Esophagus squamous epithelium (tissue), 5 donors: ENCODE measurements around the gene SBF1. TPM values are rescaled to one million over a fixed set of nuclear protein-coding genes. Genes with fewer than 3 reads are reported as not detected.

Experiments
- DNase-seq: peaks from one replicate; lab custom pipeline; 2025; lab: John Stamatoyannopoulos, UW
- H3K27ac ChIP-seq, 4 donors: fragments of 200-600 bp; sonication (generic); one replicate each; pipeline ENCODE4 v1.5.1; 2016 to 2019; ENCODE audit warnings: mild to moderate bottlenecking in 1 of 4
- H3K27me3 ChIP-seq, 4 donors: fragments of 200-600 bp; sonication (generic); 1 replicate in 3 of 4; 2 replicates in 1 of 4; pipeline versions ENCODE4 v1.5.1 to v1.6.0; 2017 to 2021; ENCODE audit warnings: antibody characterized with exemption in 1 of 4
- H3K36me3 ChIP-seq, 3 donors: fragments of 200-600 bp; sonication (generic); one replicate each; pipeline ENCODE4 v1.5.1; 2016 to 2019
- H3K4me1 ChIP-seq, 3 donors: fragments of 200-600 bp; sonication (generic); one replicate each; pipeline ENCODE4 v1.5.1; 2017 to 2019
- H3K4me3 ChIP-seq, 4 donors: fragments of 200-600 bp; sonication (generic); 1 replicate in 3 of 4; 2 replicates in 1 of 4; pipeline ENCODE4 v1.5.1; 2016 to 2019; ENCODE audit warnings: mild to moderate bottlenecking in 2 of 4, moderate library complexity in 1 of 4
- H3K9me3 ChIP-seq, 3 donors: fragments of 200-600 bp; sonication (generic); one replicate each; pipeline ENCODE4 v1.5.1; 2016 to 2019
- CTCF ChIP-seq, 6 experiments: fragments of 450-650 bp in 4 of 6; fragments of 200-600 bp in 2 of 6; sonication (generic) in 2 of 6; IDR thresholded peaks; one replicate each; pipeline ENCODE4 v1.5.1; 2016 to 2019; ENCODE audit warnings: antibody characterized with exemption in 6 of 6, mild to moderate bottlenecking in 4 of 6, moderate library complexity in 4 of 6
- POLR2A ChIP-seq, 4 donors: fragments of 450-650 bp; IDR thresholded peaks; one replicate each; pipeline ENCODE4 v1.6.1; 2017; ENCODE audit warnings: antibody characterized with exemption in 4 of 4, mild to moderate bottlenecking in 4 of 4, moderate library complexity in 3 of 4
- WGBS, 2 donors: methylation state at CpG; one replicate each; pipeline ENCODE4 v1.1.5; 2018; 5-methylcytosine and 5-hydroxymethylcytosine counted together
- intact Hi-C: fragments of 100-400 bp; cut with DNase I; formaldehyde crosslinking; loops from one replicate; pipeline ENCODE4 v1.15.0; 2022
- total RNA-seq, 4 donors: library from RNA; depleted of rRNA; stranded (reverse); fragments of >200 nt; gene quantifications; one replicate each; pipeline ENCODE4 v1.1.0, GENCODE V29; 2016
- donor health status: DM: yes; HTN: yes; CAD: no.

SBF1 gene
- total RNA-seq, 4 donors from 2014 or later = 38.3 to 92.0 (median 63.4) TPM

GRCh38 chr22:50470491-50470890 is 4.3 kb downstream of the SBF1 start:
- Histone ChIP-seq H3K27me3 (no peaks in the 10 kb centered on the region), H3K4me3 (peak overlapping the region in 3 of 4 donors; percentile 6 to 31 (median 21)), H3K9me3 (no peaks in the 10 kb centered on the region), H3K4me1 (peaks cover 53 to 67% (median 56%) of the 10 kb centered on the region in 3 donors), H3K27ac (peak overlapping the region; percentile 72 to 91 (median 80)), H3K36me3 (peaks cover 24 to 32% (median 28%) of the 10 kb centered on the region in 3 donors)
- intact Hi-C loops = no loop called here
- DNase-seq = no peak
- TF ChIP-seq CTCF (IDR thresholded peaks at IDR 0.05) (no peak), POLR2A (IDR thresholded peaks at IDR 0.05) (no peak)
- 0% methylated on average over 2 of the region's 6 CpGs; no CpG with 5 or more reads in 1 of the 2 donors for WGBS, 2 donors

GRCh38 chr22:50469377-50470305 is 5.2 kb downstream of the SBF1 start:
- Histone ChIP-seq H3K9me3 (no peaks in the 10 kb centered on the region), H3K4me3 (peak overlapping the region in 3 of 4 donors; percentile 6 to 37 (median 21)), H3K27ac (peak overlapping the region; percentile 72 to 91 (median 80)), H3K4me1 (peaks cover 50 to 62% (median 51%) of the 10 kb centered on the region in 3 donors), H3K27me3 (no peaks in the 10 kb centered on the region), H3K36me3 (peaks cover 33 to 40% (median 36%) of the 10 kb centered on the region in 3 donors)
- DNase-seq = peak; percentile 81
- 60% methylated on average over 3 of the region's 25 CpGs; no CpG with 5 or more reads in 1 of the 2 donors for WGBS, 2 donors
- intact Hi-C loops = no loop called here
- TF ChIP-seq CTCF (IDR thresholded peaks at IDR 0.05) (no peak), POLR2A (IDR thresholded peaks at IDR 0.05) (no peak)

- DNase-seq = no peak
- intact Hi-C loops = no loop called here
- Histone ChIP-seq H3K4me1 (peaks cover 46 to 57% (median 47%) of the 10 kb centered on the region in 3 donors), H3K36me3 (peaks cover 40 to 50% (median 45%) of the 10 kb centered on the region in 3 donors), H3K27ac (peak overlapping the region; percentile 72 to 91 (median 80)), H3K27me3 (no peaks in the 10 kb centered on the region), H3K4me3 (no peak overlapping the region), H3K9me3 (no peaks in the 10 kb centered on the region)
- WGBS, 2 donors = 80% methylated on average over 1 of the region's 8 CpGs; no CpG with 5 or more reads in 1 of the 2 donors
- TF ChIP-seq POLR2A (IDR thresholded peaks at IDR 0.05) = no peak
- no peak for TF ChIP-seq CTCF (IDR thresholded peaks at IDR 0.05)
Observed at GRCh38 chr22:50468626-50469025, 6.2 kb downstream of the SBF1 start.

- no peaks in the 10 kb centered on the region for H3K27me3 ChIP-seq
- TF ChIP-seq POLR2A (IDR thresholded peaks at IDR 0.05) = no peak
- no peak for TF ChIP-seq CTCF (IDR thresholded peaks at IDR 0.05)
- peaks cover 39 to 50% (median 39%) of the 10 kb centered on the region in 3 donors for H3K4me1 ChIP-seq
- no peaks in the 10 kb centered on the region for H3K9me3 ChIP-seq
- no CpG with 5 or more reads among the region's 22 CpGs for WGBS, 2 donors
- H3K27ac ChIP-seq = peak overlapping the region in 1 of 4 donors; percentile 91
- intact Hi-C loops = no loop called here
- no peak for DNase-seq
- H3K4me3 ChIP-seq = no peak overlapping the region
- H3K36me3 ChIP-seq = peaks cover 43 to 58% (median 53%) of the 10 kb centered on the region in 3 donors
Observed at GRCh38 chr22:50467773-50468440, 6.9 kb downstream of the SBF1 start.
